Ovary (tissue), 9 donors: ENCODE results near the gene CKB. TPM values are rescaled to one million over a fixed set of nuclear protein-coding genes. Genes with fewer than 3 reads are reported as not detected.

Experiments
- DNase-seq, 5 donors: peaks; one replicate each; pipeline ENCODE4 v3.0.0-alpha.2; 2019 to 2020
- H3K27ac ChIP-seq, 2 donors: fragments of 200-600 bp; one replicate each; pipeline versions ENCODE4 v1.5.1 to v1.8.0; 2019 to 2022
- H3K27me3 ChIP-seq: fragments of 200-600 bp; one replicate; pipeline ENCODE4 v1.8.0; 2022
- H3K36me3 ChIP-seq: fragments of 200-600 bp; sonication (generic); one replicate; pipeline ENCODE4 v1.5.1; 2019
- H3K4me1 ChIP-seq: one replicate; pipeline ENCODE4 v1.8.1; 2013; ENCODE audit warnings: mild to moderate bottlenecking, moderate library complexity; ENCODE audit not compliant: insufficient read depth
- H3K4me3 ChIP-seq: fragments of 200-600 bp; sonication (generic); one replicate; pipeline ENCODE4 v1.5.1; 2017
- H3K9me3 ChIP-seq, 2 donors: fragments of 200-600 bp in 1 of 2; sonication (generic) in 1 of 2; one replicate each; pipeline versions ENCODE4 v1.5.1 to v1.8.1; 2013 to 2019; ENCODE audit warnings: mild to moderate bottlenecking in 1 of 2, moderate library complexity in 1 of 2
- EP300 ChIP-seq: sonication (generic); formaldehyde crosslinking; IDR thresholded peaks from one replicate; pipeline ENCODE4 v1.6.1; 2017; ENCODE audit warnings: antibody characterized with exemption
- POLR2A ChIP-seq: fragments of 450-650 bp; IDR thresholded peaks from one replicate; pipeline ENCODE4 v1.6.1; 2017; ENCODE audit warnings: antibody characterized with exemption, mild to moderate bottlenecking, moderate library complexity
- WGBS, 3 donors: extraction: QIAGEN DNeasy Blood & Tissue Kit in 1 of 3; methylation state at CpG; one replicate each; pipeline versions ENCODE4 v1.1.5 to v1.1.7; 2013 to 2017; 5-methylcytosine and 5-hydroxymethylcytosine counted together
- intact Hi-C, 4 donors: fragments of 100-400 bp; cut with DNase I; formaldehyde crosslinking; loops; one replicate each; pipeline versions ENCODE4 v1.11.0 to v1.15.1; 2022 to 2023
- polyA plus RNA-seq, 2 donors: library from polyadenylated mRNA; stranded (reverse); fragments of 200-250 nt in 1 of 2; fragments of 350-450 nt in 1 of 2; fragmentation: Illumina TruSeq in 1 of 2; extraction: RNeasy Lipid Tissue Mini Kit (QIAGEN cat#74804) in 1 of 2; gene quantifications; one replicate each; pipeline ENCODE4 v1.2.3, GENCODE V29; 2013 to 2014
- total RNA-seq, 7 donors: library from RNA; depleted of rRNA in 2 of 7; stranded (reverse); fragments of >200 nt in 2 of 7; fragmentation: NEBNext Ultra II Directional in 3 of 7; extraction: Animal tissue kit (Norgen Biotek cat#: 25700) in 3 of 7; gene quantifications; one replicate each; pipeline versions ENCODE4 v1.1.0 to v1.2.4, GENCODE V29; 2016 to 2023
- TF ChIP-seq, protein P1 (sequence below), 3 donors: fragments of 450-650 bp in 2 of 3; fragments of 200-600 bp in 1 of 3; IDR thresholded peaks; one replicate each; pipeline versions ENCODE4 v1.5.1 to v1.8.0; 2016 to 2022; ENCODE audit warnings: antibody characterized with exemption in 3 of 3, mild to moderate bottlenecking in 1 of 3
- donor health status: DM: no; HTN: no; CAD: no; lungs with moderate emphysema.
- donor health status: DM: no; HTN: no; CAD: no.
- donor health status: Bipolar disorder and iron deficiency.
- donor health status: DM: yes; HTN: yes; CAD: no.
- donor health status: DM: no; HTN: no; CAD: no.
- donor health status: DM: yes; HTN: yes; CAD: no.

The CKB gene
- total and polyA plus RNA-seq, 9 donors, result 47.5 to 284 (median 134) TPM

DNA sequence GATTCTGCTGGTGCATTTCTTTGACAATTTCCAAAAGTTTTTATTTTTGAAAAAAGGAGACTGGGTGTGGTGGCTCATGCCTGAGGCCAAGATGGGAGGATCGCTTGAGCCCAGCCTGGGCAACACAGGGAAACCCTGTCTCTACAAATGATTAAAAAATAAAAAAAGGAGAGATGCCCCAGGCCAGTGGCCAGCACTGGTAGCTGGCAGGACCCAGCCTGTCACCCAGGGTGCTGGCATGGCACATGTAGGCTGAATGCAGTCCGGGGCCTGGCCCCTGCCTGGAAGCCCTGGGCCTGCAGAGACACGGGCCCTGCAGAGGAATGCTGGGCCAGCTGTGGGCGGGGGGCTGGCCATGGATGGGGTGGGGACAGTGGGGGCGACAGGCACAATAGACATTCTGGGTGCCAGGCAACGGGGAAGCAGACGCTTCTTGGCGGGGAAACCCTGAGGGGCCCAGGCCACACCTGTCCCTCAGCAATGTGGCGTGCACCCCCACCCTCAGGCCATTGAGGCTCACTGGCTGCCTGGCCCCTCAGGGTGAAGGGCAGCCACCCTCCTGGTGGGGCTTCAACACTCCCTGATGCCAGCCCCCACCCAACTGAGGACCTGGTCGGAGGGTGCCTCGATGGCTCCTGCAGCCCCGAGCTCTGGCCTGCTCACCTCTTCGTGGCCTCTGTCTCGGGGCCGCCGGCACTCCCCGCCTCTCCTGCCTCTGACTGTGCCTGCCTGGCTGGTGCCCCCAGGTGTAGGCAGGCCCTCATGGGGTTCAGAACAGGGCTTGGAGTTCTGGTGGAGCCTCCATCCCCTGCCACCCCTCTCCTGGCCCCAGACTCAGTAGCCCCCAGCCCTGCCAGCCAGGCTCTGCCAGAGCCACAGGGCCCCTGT is 18.4 kb upstream of the CKB start:
- Histone ChIP-seq H3K4me1 (peaks cover 29% of the 10 kb centered on the region), H3K4me3 (no peak overlapping the region), H3K27me3 (no peaks in the 10 kb centered on the region), H3K36me3 (no peaks in the 10 kb centered on the region), H3K27ac (peak overlapping the region; percentile 6 to 43), H3K9me3 (no peaks in the 10 kb centered on the region)
- intact Hi-C loops, result loop anchor here in 1 of 4 donors (5.0 kb wide), 1 partner anchor 39 kb away; no protein-coding TSS in a partner anchor
- peak in 2 of 5 donors; percentile 34 to 43 for DNase-seq
- 55 to 67% (median 59%) methylated on average over 17 of the region's 17 CpGs for WGBS, 3 donors
- no peak for TF ChIP-seq EP300
- TF ChIP-seq POLR2A, result no peak
- TF ChIP-seq, protein P1, sequence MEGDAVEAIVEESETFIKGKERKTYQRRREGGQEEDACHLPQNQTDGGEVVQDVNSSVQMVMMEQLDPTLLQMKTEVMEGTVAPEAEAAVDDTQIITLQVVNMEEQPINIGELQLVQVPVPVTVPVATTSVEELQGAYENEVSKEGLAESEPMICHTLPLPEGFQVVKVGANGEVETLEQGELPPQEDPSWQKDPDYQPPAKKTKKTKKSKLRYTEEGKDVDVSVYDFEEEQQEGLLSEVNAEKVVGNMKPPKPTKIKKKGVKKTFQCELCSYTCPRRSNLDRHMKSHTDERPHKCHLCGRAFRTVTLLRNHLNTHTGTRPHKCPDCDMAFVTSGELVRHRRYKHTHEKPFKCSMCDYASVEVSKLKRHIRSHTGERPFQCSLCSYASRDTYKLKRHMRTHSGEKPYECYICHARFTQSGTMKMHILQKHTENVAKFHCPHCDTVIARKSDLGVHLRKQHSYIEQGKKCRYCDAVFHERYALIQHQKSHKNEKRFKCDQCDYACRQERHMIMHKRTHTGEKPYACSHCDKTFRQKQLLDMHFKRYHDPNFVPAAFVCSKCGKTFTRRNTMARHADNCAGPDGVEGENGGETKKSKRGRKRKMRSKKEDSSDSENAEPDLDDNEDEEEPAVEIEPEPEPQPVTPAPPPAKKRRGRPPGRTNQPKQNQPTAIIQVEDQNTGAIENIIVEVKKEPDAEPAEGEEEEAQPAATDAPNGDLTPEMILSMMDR (IDR thresholded peaks at IDR 0.05), result no peak

DNA sequence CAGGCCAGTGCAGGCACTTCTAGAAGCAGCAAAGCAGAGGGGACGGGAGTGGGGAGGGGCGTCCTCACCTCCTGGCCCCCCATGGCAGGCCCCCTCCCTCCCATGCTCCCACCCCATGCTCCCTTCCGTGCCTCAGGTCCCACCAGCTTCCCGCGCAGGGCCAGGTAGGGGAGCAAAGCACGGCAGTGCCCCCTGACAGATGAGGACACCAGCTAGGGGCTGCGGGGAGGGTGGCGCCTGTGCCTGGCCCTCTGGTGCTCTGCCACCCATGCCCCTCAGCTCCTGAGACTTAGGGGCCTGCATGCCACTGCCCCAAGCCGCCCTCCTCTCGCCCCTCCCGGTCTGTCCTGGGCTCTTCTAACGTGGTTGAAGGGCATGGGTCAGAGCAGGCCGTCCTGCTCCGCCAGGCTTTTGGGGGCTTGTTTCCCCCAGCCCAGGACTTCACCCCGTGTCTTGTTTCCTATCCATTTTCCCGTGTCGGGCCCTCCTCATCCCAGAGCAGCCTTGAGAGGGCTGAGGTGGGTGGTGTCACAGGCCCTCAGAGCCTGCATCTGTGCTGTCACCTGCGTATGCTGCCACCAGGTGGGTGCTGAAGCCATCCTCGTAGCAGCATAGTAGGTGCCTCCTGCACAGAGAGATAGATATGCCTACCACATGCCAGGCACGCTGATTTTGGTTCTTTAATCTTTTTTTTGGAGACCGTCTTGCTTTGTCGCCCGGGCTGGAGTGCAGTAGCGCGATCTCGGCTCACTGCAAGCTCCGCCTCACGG is 16.6 kb upstream of the CKB start:
- Histone ChIP-seq H3K36me3 (no peaks in the 10 kb centered on the region), H3K27me3 (no peaks in the 10 kb centered on the region), H3K9me3 (no peaks in the 10 kb centered on the region), H3K4me3 (no peak overlapping the region), H3K4me1 (peaks cover 25% of the 10 kb centered on the region), H3K27ac (peak overlapping the region in 1 of 2 donors; percentile 64)
- intact Hi-C loops, result no loop called here
- 56 to 67% (median 62%) methylated on average over 28 of the region's 28 CpGs for WGBS, 3 donors
- DNase-seq, result peak in 1 of 5 donors; percentile 32
- no peak for TF ChIP-seq EP300
- TF ChIP-seq POLR2A, result no peak
- TF ChIP-seq, protein P1 (IDR thresholded peaks at IDR 0.05), result no peak

DNA sequence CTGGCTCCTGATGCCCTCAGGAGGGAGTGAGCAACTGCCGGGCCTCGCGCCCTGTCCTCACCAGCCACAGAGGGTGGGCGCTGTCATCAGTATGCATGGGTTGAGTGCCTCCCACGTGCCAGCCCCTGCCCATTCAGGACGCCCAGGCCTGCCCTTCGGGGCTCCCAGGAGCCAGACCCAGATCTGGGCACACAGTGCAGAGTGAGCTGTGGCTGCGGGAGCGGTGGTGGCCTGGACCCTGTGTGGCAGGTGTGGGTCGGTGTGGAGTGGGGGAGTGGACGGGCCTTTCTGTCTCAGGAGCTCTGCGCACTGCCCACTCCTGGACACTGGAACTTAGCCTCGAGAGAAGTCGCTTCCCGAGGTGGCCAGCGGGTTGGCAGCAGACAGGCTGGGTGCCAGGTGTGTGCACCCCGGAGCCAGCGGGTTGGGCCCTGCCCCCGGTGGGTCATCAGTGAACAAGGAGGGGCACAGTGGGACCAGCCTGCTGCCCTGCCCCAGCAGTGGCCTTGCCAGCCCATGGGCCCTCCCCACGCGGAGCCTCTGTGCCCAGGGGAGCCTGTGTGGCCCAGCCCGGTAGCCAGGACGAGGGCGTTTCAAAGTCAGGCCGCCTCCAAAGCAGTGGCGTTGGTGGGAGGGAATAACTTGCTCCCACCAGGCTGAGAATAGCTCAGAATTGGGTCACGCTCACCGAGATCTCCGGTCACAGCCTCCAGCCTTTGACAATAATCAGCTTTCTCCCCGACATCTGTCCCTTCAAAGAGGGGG is 15.8 kb upstream of the CKB start:
- TF ChIP-seq EP300, result no peak
- TF ChIP-seq, protein P1 (IDR thresholded peaks at IDR 0.05), result no peak
- Histone ChIP-seq H3K27ac (peak overlapping the region in 1 of 2 donors; percentile 64), H3K36me3 (no peaks in the 10 kb centered on the region), H3K4me1 (peaks cover 17% of the 10 kb centered on the region), H3K27me3 (no peaks in the 10 kb centered on the region), H3K9me3 (no peaks in the 10 kb centered on the region), H3K4me3 (no peak overlapping the region)
- intact Hi-C loops, result no loop called here
- WGBS, 3 donors, result 32 to 35% (median 33%) methylated on average over 23 to 30 of the region's 30 CpGs
- DNase-seq, result peak in 2 of 5 donors; percentile 42 to 58
